HEK293T (cell line): Measurements from ENCODE around the gene RPL18.

Source experiments
- ARNT ChIP-seq: fragments of 450-650 bp; IDR thresholded peaks from 2 replicates; pipeline ENCODE4 v1.6.1; 2017; ENCODE audit warnings: mild to moderate bottlenecking
- BHLHE40 ChIP-seq: fragments of 450-650 bp; IDR thresholded peaks from 2 replicates; pipeline ENCODE4 v1.6.1; 2016; ENCODE audit warnings: mild to moderate bottlenecking, moderate library complexity, borderline replicate concordance
- ELF4 ChIP-seq: fragments of 450-650 bp; IDR thresholded peaks from 2 replicates; pipeline ENCODE4 v1.6.1; 2017; ENCODE audit warnings: antibody characterized with exemption
- FOXA1 ChIP-seq: fragments of 450-650 bp; IDR thresholded peaks from 2 replicates; pipeline ENCODE4 v1.6.1; 2016; ENCODE audit warnings: mild to moderate bottlenecking
- FOXK2 ChIP-seq: fragments of 450-650 bp; IDR thresholded peaks from 2 replicates; pipeline ENCODE4 v1.6.1; 2016; ENCODE audit warnings: mild to moderate bottlenecking
- HDGF ChIP-seq: fragments of 450-650 bp; IDR thresholded peaks from 2 replicates; pipeline ENCODE4 v1.6.1; 2017; ENCODE audit warnings: antibody characterized with exemption, borderline replicate concordance
- L3MBTL2 ChIP-seq: fragments of 450-650 bp; conservative IDR thresholded peaks from 2 replicates; pipeline ENCODE4 v1.6.1; 2016; ENCODE audit warnings: mild to moderate bottlenecking
- PKNOX1 ChIP-seq: fragments of 450-650 bp; IDR thresholded peaks from 2 replicates; pipeline ENCODE4 v1.6.1; 2016
- SP1 ChIP-seq: fragments of 450-650 bp; IDR thresholded peaks from 2 replicates; pipeline ENCODE4 v1.6.1; 2017
- SUZ12 ChIP-seq: fragments of 450-650 bp; IDR thresholded peaks from 2 replicates; pipeline ENCODE4 v1.6.1; 2016; ENCODE audit warnings: mild to moderate bottlenecking
- TARDBP ChIP-seq: fragments of 450-650 bp; IDR thresholded peaks from 2 replicates; pipeline ENCODE4 v1.6.1; 2016

DNA sequence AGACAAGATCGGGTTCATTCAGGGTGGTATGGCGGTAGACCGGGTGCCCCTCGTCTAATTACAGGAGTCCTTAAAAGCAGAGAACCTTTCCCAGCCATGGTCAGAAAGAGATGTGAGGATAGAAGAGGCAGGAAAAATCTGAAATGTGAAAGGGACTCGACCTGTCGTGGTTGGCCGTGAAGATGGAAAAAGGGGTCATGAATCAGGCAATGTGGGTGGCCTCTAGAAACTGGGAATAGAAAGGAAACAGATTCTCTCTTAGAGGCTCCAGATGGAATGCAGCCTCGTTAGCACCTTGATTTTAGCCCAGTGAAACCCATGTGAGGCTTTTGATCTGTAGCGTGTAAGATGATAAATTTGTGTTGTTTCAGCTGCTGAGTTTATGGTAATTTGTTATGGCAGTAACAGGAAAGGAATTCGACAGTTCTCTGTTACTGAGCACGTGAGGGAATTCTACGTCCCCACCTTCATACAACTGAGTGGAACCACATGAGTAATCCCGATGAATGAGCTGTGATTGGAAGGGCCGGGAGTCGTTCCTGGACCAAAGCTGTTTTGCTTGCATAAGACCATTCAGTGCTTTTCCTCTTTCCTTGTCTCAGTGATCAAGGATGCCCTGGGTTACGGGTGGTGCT, 38.0 kb upstream of the RPL18 start:
- TF ChIP-seq BHLHE40: no peak
- TF ChIP-seq SUZ12: no peak
- TF ChIP-seq L3MBTL2: no peak
- no peak for TF ChIP-seq PKNOX1
- no peak for TF ChIP-seq FOXA1
- no peak for TF ChIP-seq SP1
- no peak for TF ChIP-seq ELF4
- TF ChIP-seq ARNT: no peak
- TF ChIP-seq HDGF: no peak
- TF ChIP-seq FOXK2: no peak
- TF ChIP-seq TARDBP: no peak
